HepG2 (cell line): ENCODE measurements around the gene CKMT2. TPM values are rescaled to one million over a fixed set of nuclear protein-coding genes. Genes with fewer than 3 reads are reported as not detected.
A peak's percentile ranks its signal among the peaks of the same experiment; 100 is the strongest.

Experiments
- ATF3 ChIP-seq: sonication (generic); formaldehyde crosslinking; IDR thresholded peaks from 2 replicates; pipeline ENCODE4 v1.4.0; 2020; ENCODE audit warnings: missing genetic modification reagents
- CCDC6 ChIP-seq: sonication (generic); formaldehyde crosslinking; IDR thresholded peaks from 2 replicates; pipeline ENCODE4 v1.8.1; 2022; ENCODE audit warnings: mild to moderate bottlenecking, missing genetic modification reagents, moderate library complexity
- FOXA3 ChIP-seq: IDR thresholded peaks from 2 replicates; pipeline ENCODE4 v1.6.1; 2016; ENCODE audit warnings: missing genetic modification reagents, missing compliant biosample characterization
- HDAC2 ChIP-seq: sonication (generic); formaldehyde crosslinking; IDR thresholded peaks from 2 replicates; pipeline ENCODE4 v1.4.0; 2020; ENCODE audit warnings: missing genetic modification reagents
- HMG20B ChIP-seq: conservative IDR thresholded peaks from 2 replicates; pipeline ENCODE4 v1.6.1; 2016; ENCODE audit warnings: missing genetic modification reagents, missing compliant biosample characterization
- KDM5B ChIP-seq: sonication (generic); formaldehyde crosslinking; IDR thresholded peaks from 2 replicates; pipeline ENCODE4 v1.4.0; 2020; ENCODE audit warnings: missing genetic modification reagents, mild to moderate bottlenecking, borderline replicate concordance
- KLF11 ChIP-seq: IDR thresholded peaks from 2 replicates; pipeline ENCODE4 v1.6.1; 2016; ENCODE audit warnings: missing compliant biosample characterization
- MYNN ChIP-seq: sonication (generic); formaldehyde crosslinking; IDR thresholded peaks from 2 replicates; pipeline ENCODE4 v1.4.0; 2020; ENCODE audit warnings: mild to moderate bottlenecking, low read depth, missing genetic modification reagents
- NR1H2 ChIP-seq: sonication (generic); formaldehyde crosslinking; IDR thresholded peaks from 2 replicates; pipeline ENCODE4 v1.8.1; 2022; ENCODE audit warnings: low read depth, missing genetic modification reagents, borderline replicate concordance
- PBX2 ChIP-seq: IDR thresholded peaks from 2 replicates; pipeline ENCODE4 v1.6.1; 2016; ENCODE audit warnings: control low read depth
- POLR2AphosphoS5 ChIP-seq: IDR thresholded peaks from 2 replicates; pipeline ENCODE4 v1.6.1; 2012; ENCODE audit warnings: low read depth, low read length
- RBAK ChIP-seq: sonication (generic); formaldehyde crosslinking; IDR thresholded peaks from 2 replicates; pipeline ENCODE4 v1.5.1; 2020; ENCODE audit warnings: mild to moderate bottlenecking, missing genetic modification reagents
- ZBTB40 ChIP-seq, 2 experiments: fragments of 450-650 bp in 1 of 2; sonication (generic) in 1 of 2; formaldehyde crosslinking in 1 of 2; IDR thresholded peaks; 2 replicates each; pipeline versions ENCODE4 v1.6.1 to v1.8.0; 2016 to 2022; ENCODE audit warnings: antibody characterized with exemption in 1 of 2, mild to moderate bottlenecking in 1 of 2, missing genetic modification reagents in 1 of 2
- ZBTB43 ChIP-seq: sonication (generic); formaldehyde crosslinking; conservative IDR thresholded peaks from 2 replicates; pipeline ENCODE4 v1.4.0; 2020; ENCODE audit warnings: missing genetic modification reagents
- ZIK1 ChIP-seq: sonication (generic); formaldehyde crosslinking; IDR thresholded peaks from 2 replicates; pipeline ENCODE4 v1.5.0; 2020; ENCODE audit warnings: mild to moderate bottlenecking, low read depth, missing genetic modification reagents, borderline replicate concordance
- ZNF431 ChIP-seq: sonication (generic); formaldehyde crosslinking; IDR thresholded peaks from 2 replicates; pipeline ENCODE4 v1.9.0; 2022; ENCODE audit warnings: missing genetic modification reagents, low read depth, mild to moderate bottlenecking, borderline replicate concordance
- ZNF775 ChIP-seq: sonication (generic); formaldehyde crosslinking; IDR thresholded peaks from 2 replicates; pipeline ENCODE4 v1.4.0; 2020; ENCODE audit warnings: missing genetic modification reagents, mild to moderate bottlenecking, moderate library complexity, borderline replicate concordance
- polyA plus RNA-seq, 8 experiments: library from polyadenylated mRNA; depleted of rRNA in 3 of 8; stranded (reverse) in 7 of 8; unstranded in 1 of 8; fragments of >200 nt; fragmentation: Illumina TruSeq in 4 of 8; extraction: Trizol in 4 of 8; gene quantifications; 2 replicates each; pipeline versions ENCODE4 v1.2.1 to v1.2.3, GENCODE V29; 2011 to 2016; ENCODE audit warnings: low read depth in 4 of 8, missing spikeins in 1 of 8, mixed read lengths in 1 of 8; ENCODE audit not compliant: insufficient read depth in 1 of 8
- total RNA-seq, 5 experiments: library from RNA; depleted of rRNA; stranded (reverse); fragments of >200 nt; fragmentation: Illumina TruSeq; extraction: Trizol; gene quantifications; 2 replicates each; pipeline ENCODE4 v1.2.3, GENCODE V29; 2016; ENCODE audit warnings: low read depth in 1 of 5

The CKMT2 gene
- total and polyA plus RNA-seq, 2 of the 13 experiments (the other 11 are each of a cell fraction or from before 2014, with no cell fraction given) = 1.2 to 8.8 TPM

- TF ChIP-seq ZBTB43 (CRISPR knock-in tag) (no peak), PBX2 (CRISPR knock-in tag) (no peak), ZBTB40 (IDR thresholded peaks at IDR 0.05) (peak; percentile 94), ZBTB40 (CRISPR knock-in tag; IDR thresholded peaks at IDR 0.05) (peak; percentile 63), ZIK1 (peak; percentile 78; the same call in 1 of the 2 replicates), HDAC2 (CRISPR knock-in tag) (peak; percentile 84), ZNF775 (CRISPR knock-in tag) (no peak), RBAK (CRISPR knock-in tag) (no peak), ATF3 (CRISPR knock-in tag) (no peak), HMG20B (CRISPR knock-in tag) (no peak), POLR2AphosphoS5 (peak; percentile 92), CCDC6 (peak; percentile 85; the same call in 1 of the 2 replicates), FOXA3 (CRISPR knock-in tag) (peak; percentile 78), MYNN (no peak), KDM5B (peak; percentile 60; the same call in 1 of the 2 replicates), NR1H2 (CRISPR knock-in tag) (no peak), KLF11 (CRISPR knock-in tag) (peak; percentile 88; the same call in 1 of the 2 replicates), ZNF431 (CRISPR knock-in tag) (peak; percentile 89)
These were observed 68.3 kb downstream of the CKMT2 start, which contains the start of gene ZCCHC9 (continued) for GRCh38 chr5:81301271-81302015.
